K562 (cell line): ENCODE results near the gene NME4. TPM values are rescaled to one million over a fixed set of nuclear protein-coding genes. Genes with fewer than 3 reads are reported as not detected.

Experiments used
- ETS2 ChIP-seq: IDR thresholded peaks from 2 replicates; pipeline ENCODE4 v1.6.1; 2016; ENCODE audit warnings: borderline replicate concordance, missing genetic modification characterization, mild to moderate bottlenecking, moderate library complexity, missing compliant biosample characterization; ENCODE audit not compliant: poor library complexity, severe bottlenecking
- GATAD2A ChIP-seq: fragments of 450-650 bp; IDR thresholded peaks from 2 replicates; pipeline ENCODE4 v1.6.1; 2017
- JUNB ChIP-seq: fragments of 450-650 bp; formaldehyde crosslinking; conservative IDR thresholded peaks from 2 replicates; pipeline ENCODE4 v1.4.0; 2020; ENCODE audit warnings: mild to moderate bottlenecking
- MIER1 ChIP-seq: fragments of 450-650 bp; IDR thresholded peaks from 2 replicates; pipeline ENCODE4 v1.6.1; 2016; ENCODE audit warnings: antibody characterized with exemption, mild to moderate bottlenecking, low read depth
- MYC ChIP-seq, 2 experiments: fragments of 250-450 bp in 1 of 2; sonication (Bioruptor Pico) in 1 of 2; IDR thresholded peaks; 2 replicates each; pipeline versions ENCODE4 v1.5.1 to v1.6.1; 2012 to 2021; ENCODE audit warnings: low read depth in 2 of 2, borderline replicate concordance in 1 of 2, improper control_type of control experiment in 1 of 2, low read length in 1 of 2, mild to moderate bottlenecking in 1 of 2, moderate library complexity in 1 of 2
- PHF20 ChIP-seq: fragments of 450-650 bp; IDR thresholded peaks from 2 replicates; pipeline ENCODE4 v1.6.1; 2018; ENCODE audit not compliant: partially characterized antibody
- PRPF4 ChIP-seq: fragments of 200-400 bp; formaldehyde crosslinking; IDR thresholded peaks from one replicate; pipeline ENCODE4 v1.6.1; 2017; ENCODE audit warnings: low read length, low read depth, mild to moderate bottlenecking; ENCODE audit not compliant: insufficient read depth, poor library complexity, severe bottlenecking
- RBFOX2 ChIP-seq: fragments of 200-400 bp; formaldehyde crosslinking; IDR thresholded peaks from 2 replicates; pipeline ENCODE4 v1.6.1; 2017; ENCODE audit warnings: low read depth, mild to moderate bottlenecking, low read length, moderate library complexity
- RERE ChIP-seq: sonication (generic); formaldehyde crosslinking; IDR thresholded peaks from 2 replicates; pipeline ENCODE4 v1.8.0; 2023; ENCODE audit warnings: missing genetic modification reagents, mild to moderate bottlenecking, borderline replicate concordance
- THAP7 ChIP-seq: fragments of 250-450 bp; sonication (Bioruptor Pico); IDR thresholded peaks from 2 replicates; pipeline ENCODE4 v1.5.0; 2021
- polyA plus RNA-seq, 8 experiments: library from polyadenylated mRNA; depleted of rRNA in 4 of 8; stranded (reverse) in 5 of 8; unstranded in 3 of 8; fragments of >200 nt; fragmentation: Nextera tagmentation in 2 of 8; fragmentation: Illumina TruSeq in 1 of 8; extraction: Ambion mirVana in 2 of 8; extraction: Trizol in 1 of 8; gene quantifications; 2 replicates each; pipeline versions ENCODE4 v1.2.1 to v1.2.3, GENCODE V29; 2011 to 2014; ENCODE audit warnings: inconsistent platforms in 1 of 8, missing spikeins in 1 of 8
- total RNA-seq, 7 experiments: library from RNA; depleted of rRNA in 6 of 7; stranded (reverse); fragments of >200 nt in 6 of 7; fragmentation: Illumina TruSeq in 2 of 7; extraction: Trizol in 2 of 7; gene quantifications; 2 replicates each; pipeline versions ENCODE4 v1.2.1 to v1.2.3, GENCODE V29; 2011 to 2021; ENCODE audit warnings: low replicate concordance in 1 of 7
- TF ChIP-seq, protein P1 (sequence below): fragments of 450-650 bp; IDR thresholded peaks from 2 replicates; pipeline ENCODE4 v1.6.1; 2018; ENCODE audit warnings: mild to moderate bottlenecking, low read depth; ENCODE audit not compliant: partially characterized antibody
- TF ChIP-seq, protein P2 (sequence below): sonication (generic); formaldehyde crosslinking; IDR thresholded peaks from 2 replicates; pipeline ENCODE4 v1.8.0; 2022; ENCODE audit warnings: mild to moderate bottlenecking, low read depth, missing genetic modification reagents
- TF ChIP-seq, protein P3 (sequence below): fragments of 450-650 bp; IDR thresholded peaks from 2 replicates; pipeline ENCODE4 v1.7.1; 2018; ENCODE audit warnings: mild to moderate bottlenecking, low read depth; ENCODE audit not compliant: partially characterized antibody

NME4 gene
- total and polyA plus RNA-seq, 9 of the 15 experiments (the other 6 are each of a cell fraction or from before 2014, with no cell fraction given) = 15.4 to 264 (median 139) TPM

DNA sequence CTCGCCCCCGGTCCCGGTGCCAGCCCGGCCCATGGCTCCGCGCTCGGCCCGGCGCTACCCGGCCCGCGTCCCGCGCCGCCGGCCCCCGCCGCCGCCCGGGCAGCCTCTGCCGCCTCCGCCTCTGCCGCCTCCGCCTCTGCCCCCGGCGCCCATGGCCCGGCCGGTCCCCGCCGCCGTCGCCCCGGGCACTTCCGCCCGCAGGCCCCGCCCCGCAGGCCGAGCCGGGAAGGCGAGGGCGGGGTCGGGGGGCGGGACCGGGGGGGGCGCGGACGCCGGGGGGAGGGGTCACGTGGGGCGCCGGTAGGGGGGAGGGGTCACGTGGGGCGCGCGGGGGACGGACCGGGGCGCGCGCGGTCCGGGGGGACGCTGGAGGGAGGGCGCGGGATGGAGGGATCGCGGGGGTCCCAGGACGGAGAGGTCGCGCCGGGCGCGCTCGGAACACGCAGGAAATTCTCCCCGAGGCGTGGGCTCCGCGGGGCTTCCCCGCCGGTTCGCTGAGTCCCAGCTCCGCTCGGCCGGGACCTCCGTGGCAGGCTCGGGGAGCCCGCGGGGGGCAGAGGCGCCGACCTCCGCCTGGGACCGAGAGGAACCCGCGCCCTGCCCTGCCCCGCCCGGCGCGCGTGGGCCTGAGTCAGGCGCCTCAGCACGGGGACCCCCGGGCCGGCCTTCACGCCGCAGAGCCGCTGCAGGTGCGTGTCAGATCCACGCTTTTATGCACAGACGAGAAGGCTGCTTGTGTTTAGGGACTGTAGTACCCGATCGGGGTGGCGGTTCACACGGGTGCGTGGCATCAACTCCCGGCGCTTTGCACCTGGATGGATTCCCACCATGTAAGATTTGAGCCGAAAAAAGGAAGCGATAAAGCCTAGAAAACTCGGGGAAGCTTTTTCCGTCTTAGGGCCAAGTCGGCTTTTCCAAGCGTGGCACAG lies 14.9 kb upstream of the NME4 start, which contains the start of gene PGAP6 (continued):
- TF ChIP-seq JUNB (CRISPR knock-in tag) (no peak), PRPF4 (no peak), ETS2 (tag) (no peak), GATAD2A (0 out of 2 replicates have a peak, but pooled peaks have one; percentile 24), RERE (CRISPR knock-in tag) (no peak), THAP7 (CRISPR knock-in tag) (no peak), MYC (IDR thresholded peaks at IDR 0.05; ENCODE audit: low read depth, low read length) (no peak), MYC (CRISPR knock-in tag; IDR thresholded peaks at IDR 0.05; ENCODE audit: borderline replicate concordance, low read depth) (no peak), PHF20 (no peak), MIER1 (no peak), RBFOX2 (peak; percentile 49; the same call in 1 of the 2 replicates)
- TF ChIP-seq, protein P1, sequence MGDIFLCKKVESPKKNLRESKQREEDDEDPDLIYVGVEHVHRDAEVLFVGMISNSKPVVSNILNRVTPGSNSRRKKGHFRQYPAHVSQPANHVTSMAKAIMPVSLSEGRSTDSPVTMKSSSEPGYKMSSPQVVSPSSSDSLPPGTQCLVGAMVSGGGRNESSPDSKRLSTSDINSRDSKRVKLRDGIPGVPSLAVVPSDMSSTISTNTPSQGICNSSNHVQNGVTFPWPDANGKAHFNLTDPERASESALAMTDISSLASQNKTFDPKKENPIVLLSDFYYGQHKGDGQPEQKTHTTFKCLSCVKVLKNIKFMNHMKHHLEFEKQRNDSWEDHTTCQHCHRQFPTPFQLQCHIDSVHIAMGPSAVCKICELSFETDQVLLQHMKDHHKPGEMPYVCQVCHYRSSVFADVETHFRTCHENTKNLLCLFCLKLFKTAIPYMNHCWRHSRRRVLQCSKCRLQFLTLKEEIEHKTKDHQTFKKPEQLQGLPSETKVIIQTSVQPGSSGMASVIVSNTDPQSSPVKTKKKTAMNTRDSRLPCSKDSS = no peak
- TF ChIP-seq, protein P2, sequence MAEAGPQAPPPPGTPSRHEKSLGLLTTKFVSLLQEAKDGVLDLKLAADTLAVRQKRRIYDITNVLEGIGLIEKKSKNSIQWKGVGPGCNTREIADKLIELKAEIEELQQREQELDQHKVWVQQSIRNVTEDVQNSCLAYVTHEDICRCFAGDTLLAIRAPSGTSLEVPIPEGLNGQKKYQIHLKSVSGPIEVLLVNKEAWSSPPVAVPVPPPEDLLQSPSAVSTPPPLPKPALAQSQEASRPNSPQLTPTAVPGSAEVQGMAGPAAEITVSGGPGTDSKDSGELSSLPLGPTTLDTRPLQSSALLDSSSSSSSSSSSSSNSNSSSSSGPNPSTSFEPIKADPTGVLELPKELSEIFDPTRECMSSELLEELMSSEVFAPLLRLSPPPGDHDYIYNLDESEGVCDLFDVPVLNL (CRISPR knock-in tag) = no peak
- TF ChIP-seq, protein P3, sequence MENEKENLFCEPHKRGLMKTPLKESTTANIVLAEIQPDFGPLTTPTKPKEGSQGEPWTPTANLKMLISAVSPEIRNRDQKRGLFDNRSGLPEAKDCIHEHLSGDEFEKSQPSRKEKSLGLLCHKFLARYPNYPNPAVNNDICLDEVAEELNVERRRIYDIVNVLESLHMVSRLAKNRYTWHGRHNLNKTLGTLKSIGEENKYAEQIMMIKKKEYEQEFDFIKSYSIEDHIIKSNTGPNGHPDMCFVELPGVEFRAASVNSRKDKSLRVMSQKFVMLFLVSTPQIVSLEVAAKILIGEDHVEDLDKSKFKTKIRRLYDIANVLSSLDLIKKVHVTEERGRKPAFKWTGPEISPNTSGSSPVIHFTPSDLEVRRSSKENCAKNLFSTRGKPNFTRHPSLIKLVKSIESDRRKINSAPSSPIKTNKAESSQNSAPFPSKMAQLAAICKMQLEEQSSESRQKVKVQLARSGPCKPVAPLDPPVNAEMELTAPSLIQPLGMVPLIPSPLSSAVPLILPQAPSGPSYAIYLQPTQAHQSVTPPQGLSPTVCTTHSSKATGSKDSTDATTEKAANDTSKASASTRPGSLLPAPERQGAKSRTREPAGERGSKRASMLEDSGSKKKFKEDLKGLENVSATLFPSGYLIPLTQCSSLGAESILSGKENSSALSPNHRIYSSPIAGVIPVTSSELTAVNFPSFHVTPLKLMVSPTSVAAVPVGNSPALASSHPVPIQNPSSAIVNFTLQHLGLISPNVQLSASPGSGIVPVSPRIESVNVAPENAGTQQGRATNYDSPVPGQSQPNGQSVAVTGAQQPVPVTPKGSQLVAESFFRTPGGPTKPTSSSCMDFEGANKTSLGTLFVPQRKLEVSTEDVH = no peak
